AG08396 (cell line): ENCODE measurements around the gene CELA3B.
"Not testable (repeated sequence)": the region's sequence is repeated elsewhere in the genome, so short reads cannot be mapped to it uniquely, and the experiment has no call there.

Experiments
- DNase-seq: peaks from one replicate; pipeline ENCODE4 v3.0.0; 2012; ENCODE audit warnings: low spot score, mixed read lengths

Gene CELA3B

GRCh38 chr1:21980515-21981220 lies 3.8 kb downstream of the CELA3B start:
- DNase-seq = not testable (repeated sequence)

- DNase-seq = not testable (repeated sequence)
These were observed 4.4 kb downstream of the CELA3B start for GRCh38 chr1:21981253-21981652.

GRCh38 chr1:21982122-21982521 lies 5.3 kb downstream of the CELA3B start:
- not testable (repeated sequence) for DNase-seq

GRCh38 chr1:21983539-21983938 lies 6.7 kb downstream of the CELA3B start:
- not testable (repeated sequence) for DNase-seq

- DNase-seq = not testable (repeated sequence)
These were observed 9.1 kb downstream of the CELA3B start for GRCh38 chr1:21985893-21986292.

- not testable (repeated sequence) for DNase-seq
These were observed 9.6 kb downstream of the CELA3B start for GRCh38 chr1:21986386-21986785.

GRCh38 chr1:21989672-21990393 lies 13.0 kb downstream of the CELA3B start:
- DNase-seq = not testable (repeated sequence)

GRCh38 chr1:21992186-21992585 lies 15.4 kb downstream of the CELA3B start:
- DNase-seq = not testable (repeated sequence)

GRCh38 chr1:21994716-21995115 lies 17.9 kb downstream of the CELA3B start:
- not testable (repeated sequence) for DNase-seq

GRCh38 chr1:21996663-21996970 lies 19.8 kb downstream of the CELA3B start:
- not testable (repeated sequence) for DNase-seq

GRCh38 chr1:21997891-21998623 lies 21.2 kb downstream of the CELA3B start:
- not testable (repeated sequence) for DNase-seq

GRCh38 chr1:21998624-21999294 lies 21.9 kb downstream of the CELA3B start:
- not testable (repeated sequence) for DNase-seq

- not testable (repeated sequence) for DNase-seq
These were observed 22.8 kb downstream of the CELA3B start for GRCh38 chr1:21999645-22000044.

GRCh38 chr1:22001409-22001808 lies 24.6 kb downstream of the CELA3B start, which contains the start of gene CELA3A:
TSS of gene CELA3A (plus strand) at chr1:22001657. CDS start at chr1:22001675, 18 bp downstream.
- DNase-seq = no peak

GRCh38 chr1:22002461-22002860 lies 25.6 kb downstream of the CELA3B start:
- DNase-seq = not testable (repeated sequence)

- DNase-seq = not testable (repeated sequence)
These were observed 26.1 kb downstream of the CELA3B start for GRCh38 chr1:22002875-22003274.

- DNase-seq = not testable (repeated sequence)
These were observed 27.1 kb downstream of the CELA3B start for GRCh38 chr1:22003959-22004358.

- not testable (repeated sequence) for DNase-seq
These were observed 28.7 kb downstream of the CELA3B start for GRCh38 chr1:22005261-22006149.

GRCh38 chr1:22006736-22007135 lies 29.9 kb downstream of the CELA3B start:
- DNase-seq = not testable (repeated sequence)

GRCh38 chr1:22007262-22007661 lies 30.4 kb downstream of the CELA3B start:
- not testable (repeated sequence) for DNase-seq

GRCh38 chr1:22009566-22009965 lies 32.7 kb downstream of the CELA3B start:
- not testable (repeated sequence) for DNase-seq
